ENCODE measurements around the gene LYRM2. TPM values are rescaled to one million over a fixed set of nuclear protein-coding genes. Genes with fewer than 3 reads are reported as not detected.

LYRM2 gene
- total and polyA plus RNA-seq, 2 of the 8 experiments (the other 6 are each of a cell fraction or from before 2014, with no cell fraction given), result 7.3 to 25.7 TPM

DNA sequence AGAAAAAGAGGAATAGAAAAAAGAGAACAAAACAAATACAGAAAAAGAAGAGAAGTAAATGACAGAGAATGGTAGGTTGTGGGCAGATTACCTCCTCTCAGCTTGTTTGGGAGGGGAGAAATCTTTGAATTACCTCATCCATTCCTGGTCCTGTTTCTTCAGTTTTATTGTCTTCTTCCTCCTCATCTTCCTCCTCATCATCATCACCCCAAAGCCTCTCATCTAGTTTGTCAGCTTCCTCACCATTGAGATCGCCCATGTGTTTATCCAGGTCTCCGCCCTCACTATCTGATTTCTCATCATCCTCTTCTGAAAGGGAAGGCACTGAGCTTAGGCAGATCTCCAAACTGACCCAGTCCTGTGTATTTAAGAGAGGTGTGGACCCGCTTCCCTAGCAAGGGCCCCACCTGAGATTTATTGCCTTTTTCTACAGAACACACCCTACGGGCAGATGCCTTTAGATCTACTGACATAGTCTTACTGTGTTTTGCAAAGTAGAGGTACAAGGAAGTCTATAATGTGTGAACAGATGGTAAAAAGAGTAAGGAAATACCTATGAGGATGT, 24.2 kb upstream of the LYRM2 start:
- no peaks in the 10 kb centered on the region for H4K20me1 ChIP-seq (replicated peaks in 1 of 2; ENCODE audit: control insufficient read depth in 1 of 2, insufficient read depth in 2 of 2, low read length in 2 of 2)
- no peak overlapping the region for H2BK15ac ChIP-seq (ENCODE audit: low read length)
- H3K36me3 ChIP-seq (ENCODE audit: control insufficient read depth in 2 of 4, insufficient read depth in 4 of 4, low read length in 3 of 4), result peaks cover 41 to 86% (median 69%) of the 10 kb centered on the region in 4 experiments
- H3K27ac ChIP-seq (ENCODE audit: low read depth, low read length), result no peak overlapping the region
- no peak overlapping the region for H2BK5ac ChIP-seq (ENCODE audit: low read depth, low read length)
- no peak overlapping the region for H4K8ac ChIP-seq (ENCODE audit: extremely low read depth, insufficient read depth, low read length)
- H3K4me3 ChIP-seq (ENCODE audit: extremely low read depth in 1 of 4, insufficient read depth in 2 of 4, low read depth in 3 of 4, low read length in 4 of 4), result no peak overlapping the region
- WGBS, 2 experiments (ENCODE audit: extremely low coverage in 1 of 2, insufficient coverage in 1 of 2, insufficient read length in 1 of 2, insufficient replicate concordance in 2 of 2, low coverage in 1 of 2, low lambda C conversion rate in 2 of 2, missing lambda C conversion rate in 1 of 2), result 95% methylated on average over 4 of the region's 4 CpGs; no CpG with 5 or more reads in 1 of the 2 experiments
- H3K9me3 ChIP-seq (ENCODE audit: insufficient read depth in 2 of 2, low read depth in 1 of 2, low read length in 1 of 2), result no peaks in the 10 kb centered on the region
- 0 out of 4 replicates have a peak, but pooled peaks cover 0 to 4% of the 10 kb centered on the region in 2 experiments for H3K79me2 ChIP-seq (ENCODE audit: control insufficient read depth in 1 of 2, insufficient read depth in 2 of 2, low read length in 2 of 2)
- no peak overlapping the region for H3K4me2 ChIP-seq (ENCODE audit: insufficient read depth in 1 of 2, low read depth in 2 of 2, low read length in 2 of 2)
- FAIRE-seq (no peak), DNase-seq (ENCODE audit: low read depth in 1 of 2, low spot score in 2 of 2) (no peak)
- no peak overlapping the region for H3K4ac ChIP-seq (replicated peaks; ENCODE audit: insufficient read length, low read depth, low read length)
- H3K4me1 ChIP-seq (replicated peaks in 1 of 4; ENCODE audit: control insufficient read depth in 3 of 4, insufficient read depth in 4 of 4, low read length in 3 of 4), result peaks cover 0 to 1% (median under 1%) of the 10 kb centered on the region in 4 experiments; a peak in 2 of 7 replicates
- H3K23me2 ChIP-seq (ENCODE audit: low read depth, low read length), result no peaks in the 10 kb centered on the region
- no peak overlapping the region for H3K9ac ChIP-seq (replicated peaks in 1 of 4; ENCODE audit: extremely low read depth in 1 of 4, low read depth in 3 of 4, low read length in 3 of 4)
- no peak overlapping the region for H3K56ac ChIP-seq (replicated peaks; ENCODE audit: insufficient read length, low read depth, low read length)
- POLR2A ChIA-PET (ENCODE audit: partially characterized antibody), result interaction anchor here (1.0 to 1.1 kb wide), 2 partner anchors 11 to 12 kb away, joined by 3 read pairs; no protein-coding TSS in a partner anchor
- no peak overlapping the region for H2AFZ ChIP-seq (ENCODE audit: low read length)
- no peaks in the 10 kb centered on the region for H3K27me3 ChIP-seq (replicated peaks in 1 of 4; ENCODE audit: control insufficient read depth in 3 of 4, extremely low read depth in 1 of 4, insufficient read depth in 3 of 4, low read length in 3 of 4)
- no peak overlapping the region for H3K18ac ChIP-seq (ENCODE audit: extremely low read depth, low read length)
- no peak overlapping the region for H3K23ac ChIP-seq (ENCODE audit: insufficient read length)
- H2BK12ac ChIP-seq (ENCODE audit: low read depth, low read length), result no peak overlapping the region
- H4K91ac ChIP-seq (replicated peaks; ENCODE audit: insufficient read length, low read length), result no peak overlapping the region
- H2BK20ac ChIP-seq (ENCODE audit: low read length), result no peak overlapping the region
- no peak overlapping the region for H4K5ac ChIP-seq (ENCODE audit: insufficient read length, low read depth, low read length)
- no peak overlapping the region for H3K14ac ChIP-seq (ENCODE audit: insufficient read length)
- H3K79me1 ChIP-seq (ENCODE audit: low read depth, low read length), result no peaks in the 10 kb centered on the region
- no peak overlapping the region for H2AK5ac ChIP-seq (ENCODE audit: low read depth, low read length)
- CTCF ChIA-PET (ENCODE audit: partially characterized antibody), result no interaction called here
- H2BK120ac ChIP-seq (replicated peaks; ENCODE audit: low read depth, low read length), result no peak overlapping the region
- TF ChIP-seq TBP (IDR thresholded peaks at IDR 0.05; ENCODE audit: low read depth, low read length), result no peak
- TF ChIP-seq RNF2 (IDR thresholded peaks at IDR 0.05; ENCODE audit: borderline replicate concordance, low read depth, low read length, missing control alignments, poor library complexity, severe bottlenecking), result no peak
- TF ChIP-seq JUND (IDR thresholded peaks at IDR 0.05; ENCODE audit: low read length), result no peak
- no peak for TF ChIP-seq GTF2F1 (IDR thresholded peaks at IDR 0.05; ENCODE audit: borderline replicate concordance, low read depth, low read length)
- TF ChIP-seq RFX5 (IDR thresholded peaks at IDR 0.05; ENCODE audit: borderline replicate concordance, low read depth, low read length), result no peak
- TF ChIP-seq SAP30 (IDR thresholded peaks at IDR 0.05; ENCODE audit: insufficient read depth, insufficient replicate concordance, low read length), result no peak
- TF ChIP-seq SP4 (IDR thresholded peaks at IDR 0.05; ENCODE audit: low read length), result no peak
- TF ChIP-seq KDM4A (IDR thresholded peaks at IDR 0.05; ENCODE audit: low read depth, low read length, severe bottlenecking), result no peak
- TF ChIP-seq SIN3A (conservative IDR thresholded peaks at IDR 0.05 in 1 of 2, IDR thresholded peaks at IDR 0.05 in 1 of 2; ENCODE audit: low read depth in 1 of 2, low read length in 2 of 2), result no peak
- no peak for TF ChIP-seq POLR2A (IDR thresholded peaks at IDR 0.05; ENCODE audit: control extremely low read depth in 1 of 2, low read depth in 2 of 2, low read length in 2 of 2)
- TF ChIP-seq TEAD4 (IDR thresholded peaks at IDR 0.05; ENCODE audit: low read depth, low read length), result no peak
- no peak for TF ChIP-seq CTBP2 (IDR thresholded peaks at IDR 0.05; ENCODE audit: borderline replicate concordance, insufficient read depth, insufficient read length, low read length)
- TF ChIP-seq CBX5 (IDR thresholded peaks at IDR 0.05; ENCODE audit: low read depth, low read length), result no peak
